HEK293T (cell line): ENCODE measurements around the gene FOXN1.

Source experiments
- BHLHE40 ChIP-seq: fragments of 450-650 bp; IDR thresholded peaks from 2 replicates; pipeline ENCODE4 v1.6.1; 2016; ENCODE audit warnings: mild to moderate bottlenecking, moderate library complexity, borderline replicate concordance
- CTBP1 ChIP-seq: fragments of 450-650 bp; IDR thresholded peaks from 2 replicates; pipeline ENCODE4 v1.6.1; 2016; ENCODE audit warnings: borderline replicate concordance
- ELF4 ChIP-seq: fragments of 450-650 bp; IDR thresholded peaks from 2 replicates; pipeline ENCODE4 v1.6.1; 2017; ENCODE audit warnings: antibody characterized with exemption
- FOXA1 ChIP-seq: fragments of 450-650 bp; IDR thresholded peaks from 2 replicates; pipeline ENCODE4 v1.6.1; 2016; ENCODE audit warnings: mild to moderate bottlenecking
- FOXK2 ChIP-seq: fragments of 450-650 bp; IDR thresholded peaks from 2 replicates; pipeline ENCODE4 v1.6.1; 2016; ENCODE audit warnings: mild to moderate bottlenecking
- FOXM1 ChIP-seq: fragments of 450-650 bp; IDR thresholded peaks from 2 replicates; pipeline ENCODE4 v1.6.1; 2017; ENCODE audit warnings: mild to moderate bottlenecking, borderline replicate concordance
- LEF1 ChIP-seq: fragments of 450-650 bp; IDR thresholded peaks from 2 replicates; pipeline ENCODE4 v1.6.1; 2017; ENCODE audit warnings: mild to moderate bottlenecking, borderline replicate concordance
- SUZ12 ChIP-seq: fragments of 450-650 bp; IDR thresholded peaks from 2 replicates; pipeline ENCODE4 v1.6.1; 2016; ENCODE audit warnings: mild to moderate bottlenecking
- TARDBP ChIP-seq: fragments of 450-650 bp; IDR thresholded peaks from 2 replicates; pipeline ENCODE4 v1.6.1; 2016
- ZNF384 ChIP-seq: fragments of 450-650 bp; IDR thresholded peaks from 2 replicates; pipeline ENCODE4 v1.6.1; 2016

- TF ChIP-seq FOXK2: no peak
- TF ChIP-seq ELF4: no peak
- no peak for TF ChIP-seq CTBP1
- TF ChIP-seq TARDBP: no peak
- no peak for TF ChIP-seq BHLHE40
- no peak for TF ChIP-seq FOXM1
- TF ChIP-seq ZNF384: no peak
- TF ChIP-seq LEF1: no peak
- no peak for TF ChIP-seq SUZ12
- TF ChIP-seq FOXA1: no peak
These were observed 21.9 kb upstream of the FOXN1 start for GRCh38 chr17:28484296-28484695.
